Cardiac fibroblast (primary cell): ENCODE results near the gene POLE.
A peak's percentile ranks its signal among the peaks of the same experiment; 100 is the strongest.

Source experiments
- DNase-seq, 2 donors: peaks; one replicate each; pipeline versions ENCODE4 v3.0.0 to v3.0.0-alpha.2; 2010; ENCODE audit warnings: low read depth in 2 of 2
- H3K4me3 ChIP-seq, 2 donors: replicated peaks in 1 of 2; 1 replicate in 1 of 2; 2 replicates in 1 of 2; pipeline ENCODE4 v1.5.1; 2011; ENCODE audit warnings: low read depth in 2 of 2, low read length in 2 of 2, mild to moderate bottlenecking in 2 of 2, moderate library complexity in 1 of 2
- CTCF ChIP-seq: IDR thresholded peaks from one replicate; pipeline ENCODE4 v1.5.1; 2011; ENCODE audit warnings: low read depth, mild to moderate bottlenecking, low read length, inconsistent platforms

The POLE gene

GRCh38 chr12:132629330-132629729, 57.8 kb downstream of the POLE start:
- TF ChIP-seq CTCF = no peak
- no peak for DNase-seq
- no peak overlapping the region for H3K4me3 ChIP-seq

- no peak overlapping the region for H3K4me3 ChIP-seq
- no peak for TF ChIP-seq CTCF
- no peak for DNase-seq
Observed at GRCh38 chr12:132625731-132626430, 61.3 kb downstream of the POLE start.

DNA sequence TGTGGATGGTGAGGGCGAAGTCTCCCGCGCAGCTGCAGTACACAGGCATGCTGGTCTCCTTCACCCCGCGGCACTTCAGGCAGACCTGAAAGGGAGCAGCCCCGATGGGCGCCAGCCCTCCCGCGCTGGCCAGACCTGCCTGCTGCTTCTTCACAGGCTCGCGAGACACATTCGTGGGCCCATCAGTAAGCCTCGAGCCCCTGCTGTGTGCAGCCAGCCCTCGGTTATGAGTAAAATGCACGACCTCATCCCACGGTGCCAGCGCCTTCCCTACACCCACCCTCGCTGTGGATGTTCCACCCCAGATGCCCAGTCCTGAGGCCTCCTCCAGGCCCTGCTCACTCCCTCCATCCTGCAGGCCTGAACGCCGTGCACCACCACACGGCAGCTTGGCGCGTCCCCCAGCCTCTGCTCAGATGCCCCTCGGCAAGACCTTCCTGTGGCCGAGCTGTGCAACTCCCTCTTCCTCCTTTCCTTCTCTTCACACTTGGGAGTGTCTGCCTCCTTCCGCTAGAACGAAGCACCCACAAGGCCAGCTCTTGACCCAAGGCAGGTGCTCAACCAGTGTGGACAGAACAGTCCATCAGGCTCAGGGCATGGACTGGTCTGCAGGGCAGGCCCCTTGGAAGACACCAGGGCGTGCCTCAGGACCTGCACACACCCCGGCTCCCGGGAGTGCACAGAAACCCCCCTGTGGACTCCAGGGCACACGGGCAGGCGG, 62.1 kb downstream of the POLE start:
- TF ChIP-seq CTCF = no peak
- no peak overlapping the region for H3K4me3 ChIP-seq
- no peak for DNase-seq

DNA sequence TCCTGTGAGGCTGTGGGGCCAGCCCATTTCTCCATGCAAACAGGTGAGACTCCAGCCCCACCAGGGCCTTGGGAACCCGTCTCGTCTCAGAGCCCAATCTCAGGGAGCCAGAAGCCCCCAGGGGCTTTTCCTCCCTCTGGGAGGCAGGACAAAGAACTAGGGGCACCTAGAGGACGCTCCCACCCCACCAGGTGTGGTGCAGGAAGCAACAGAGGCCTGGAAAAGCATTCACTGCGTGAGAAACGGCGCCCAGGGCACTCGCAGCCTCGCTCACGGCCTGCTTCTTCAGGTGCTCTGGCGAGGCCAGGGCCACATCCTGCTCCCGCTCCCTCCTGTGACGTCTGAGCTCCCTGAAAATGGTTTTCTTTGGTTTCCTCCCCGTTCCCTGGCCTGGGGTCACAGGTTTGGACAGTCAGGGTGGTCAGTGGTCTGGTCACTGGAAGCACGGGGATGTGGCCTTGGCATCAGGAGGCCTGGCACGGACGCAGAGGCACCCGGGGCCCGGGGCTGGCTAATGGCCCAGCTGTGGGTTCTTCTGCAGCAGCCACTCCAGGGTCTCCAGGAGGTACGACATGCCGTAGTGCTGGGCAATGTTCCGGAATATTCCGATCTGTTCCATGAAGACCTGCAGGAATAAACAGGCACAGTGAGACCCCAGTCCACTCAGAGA, 62.8 kb downstream of the POLE start:
- TF ChIP-seq CTCF = no peak
- no peak overlapping the region for H3K4me3 ChIP-seq
- DNase-seq = no peak

DNA sequence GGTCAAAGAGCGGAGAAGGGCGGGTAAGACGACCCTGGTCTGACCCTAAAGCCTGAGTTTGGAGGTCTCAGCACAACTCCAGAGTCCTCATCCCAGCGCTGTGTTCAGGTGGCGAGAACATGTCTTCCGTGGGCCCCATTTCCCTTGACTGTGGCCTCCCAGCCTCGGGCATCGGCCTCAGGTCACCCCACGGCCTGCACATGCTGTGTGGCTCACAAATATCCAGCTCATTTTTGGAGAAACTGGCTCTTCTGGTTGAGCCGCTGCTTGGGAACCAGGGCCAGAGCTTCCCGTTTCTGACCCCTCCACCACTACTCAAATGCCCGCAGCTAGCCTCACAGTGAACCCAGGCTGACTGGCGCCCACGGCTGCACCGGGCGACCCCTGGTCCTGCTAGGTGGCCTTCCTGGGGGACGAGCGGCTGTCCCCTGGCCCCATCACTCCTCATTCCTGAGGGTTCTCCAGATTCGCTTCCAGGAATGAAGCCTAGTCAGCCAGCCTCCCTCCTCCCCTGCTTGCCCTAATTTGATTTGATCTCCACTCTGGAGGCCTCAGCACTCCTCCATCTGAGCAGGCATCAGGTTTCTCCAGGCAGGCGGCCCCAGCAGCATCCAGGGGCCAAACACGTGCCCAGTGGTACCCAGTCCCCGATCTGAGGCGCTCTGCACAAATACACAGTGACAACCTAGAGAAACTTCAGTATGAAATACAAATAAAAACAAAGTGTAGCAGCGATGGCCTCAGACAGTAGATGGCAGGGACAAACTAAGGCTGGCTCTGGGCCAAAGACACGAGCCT, 63.9 kb downstream of the POLE start:
- H3K4me3 ChIP-seq = peak overlapping the region in 1 of 2 donors; percentile 10
- no peak for TF ChIP-seq CTCF

GRCh38 chr12:132622437-132623071, 64.6 kb downstream of the POLE start:
- peak overlapping the region in 1 of 2 donors; percentile 10 for H3K4me3 ChIP-seq
- DNase-seq = peak; percentile 77 to 83
- no peak for TF ChIP-seq CTCF

More for the DNA sequence above, 63.9 kb downstream of the POLE start:
- no peak for DNase-seq
